ENCODE results near the gene DNAJC6. TPM values are rescaled to one million over a fixed set of nuclear protein-coding genes. Genes with fewer than 3 reads are reported as not detected.

Gene DNAJC6
- total and polyA plus RNA-seq, 12 donors: 0.88 to 10.5 (median 5.2) TPM

DNA sequence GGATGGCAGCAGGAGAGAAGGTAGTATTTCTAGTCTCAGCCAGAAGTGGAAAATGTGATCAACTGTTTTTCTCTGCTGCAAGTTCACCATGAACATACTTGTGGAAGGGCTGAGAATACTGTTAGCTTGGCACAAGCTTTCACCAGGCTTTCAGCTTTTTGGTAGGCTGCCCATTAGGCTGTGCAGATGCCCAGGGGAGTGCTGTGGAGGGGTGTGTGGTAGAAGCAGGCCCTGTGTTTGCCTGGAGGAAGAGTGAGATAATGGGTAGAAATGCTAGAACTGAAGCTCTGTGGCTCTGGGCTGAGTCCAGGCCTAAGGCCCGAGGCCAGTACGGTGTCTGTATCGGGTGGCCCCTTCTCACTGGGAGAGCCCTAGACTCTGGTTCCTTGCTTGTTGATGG lies 9.8 kb downstream of the DNAJC6 start:
- H3K27me3 ChIP-seq: no peaks in the 10 kb centered on the region
- peak in 1 of 2 donors; percentile 15 for DNase-seq
- H3K36me3 ChIP-seq: no peaks in the 10 kb centered on the region
- peaks cover 0 to 10% (median 0%) of the 10 kb centered on the region in 11 donors for H3K9me3 ChIP-seq
- 56 to 76% methylated on average over 3 of the region's 3 CpGs for WGBS, 2 donors
- intact Hi-C loops (cut with DNase I): no loop called here
- ATAC-seq: peak in 6 of 8 donors; percentile 61 to 88 (median 76)
- H3K27ac ChIP-seq: no peak overlapping the region
- H3K4me3 ChIP-seq: no peak overlapping the region
- peaks cover 0 to 5% (median 0%) of the 10 kb centered on the region in 9 donors for H3K4me1 ChIP-seq
- TF ChIP-seq, protein P1, sequence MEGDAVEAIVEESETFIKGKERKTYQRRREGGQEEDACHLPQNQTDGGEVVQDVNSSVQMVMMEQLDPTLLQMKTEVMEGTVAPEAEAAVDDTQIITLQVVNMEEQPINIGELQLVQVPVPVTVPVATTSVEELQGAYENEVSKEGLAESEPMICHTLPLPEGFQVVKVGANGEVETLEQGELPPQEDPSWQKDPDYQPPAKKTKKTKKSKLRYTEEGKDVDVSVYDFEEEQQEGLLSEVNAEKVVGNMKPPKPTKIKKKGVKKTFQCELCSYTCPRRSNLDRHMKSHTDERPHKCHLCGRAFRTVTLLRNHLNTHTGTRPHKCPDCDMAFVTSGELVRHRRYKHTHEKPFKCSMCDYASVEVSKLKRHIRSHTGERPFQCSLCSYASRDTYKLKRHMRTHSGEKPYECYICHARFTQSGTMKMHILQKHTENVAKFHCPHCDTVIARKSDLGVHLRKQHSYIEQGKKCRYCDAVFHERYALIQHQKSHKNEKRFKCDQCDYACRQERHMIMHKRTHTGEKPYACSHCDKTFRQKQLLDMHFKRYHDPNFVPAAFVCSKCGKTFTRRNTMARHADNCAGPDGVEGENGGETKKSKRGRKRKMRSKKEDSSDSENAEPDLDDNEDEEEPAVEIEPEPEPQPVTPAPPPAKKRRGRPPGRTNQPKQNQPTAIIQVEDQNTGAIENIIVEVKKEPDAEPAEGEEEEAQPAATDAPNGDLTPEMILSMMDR (IDR thresholded peaks at IDR 0.05): no peak

DNA sequence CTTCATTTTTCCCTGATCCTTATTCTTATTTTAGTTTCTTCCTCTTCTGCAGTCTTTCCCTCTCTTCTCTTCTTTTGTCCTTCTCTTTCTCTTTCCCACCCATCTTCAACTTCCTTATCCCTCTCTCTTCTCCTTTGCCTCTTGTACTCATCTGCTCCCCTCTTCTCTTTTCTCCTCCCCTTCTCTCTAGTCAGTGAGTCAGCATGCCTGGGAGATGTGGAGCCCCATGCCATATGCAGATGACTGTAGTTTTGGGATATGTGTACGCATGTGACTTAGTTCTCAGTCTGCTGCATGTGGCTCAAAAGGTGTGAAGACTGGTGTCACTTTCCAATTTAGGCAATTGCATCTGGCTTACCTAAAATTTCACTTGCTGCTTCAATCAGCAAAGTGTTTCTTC lies 10.4 kb downstream of the DNAJC6 start:
- DNase-seq (no peak), ATAC-seq (no peak)
- H3K9me3 ChIP-seq: peaks cover 0 to 10% (median 0%) of the 10 kb centered on the region in 11 donors
- no peak overlapping the region for H3K4me3 ChIP-seq
- no peaks in the 10 kb centered on the region for H3K27me3 ChIP-seq
- H3K36me3 ChIP-seq: no peaks in the 10 kb centered on the region
- peaks cover 0 to 5% (median 0%) of the 10 kb centered on the region in 9 donors for H3K4me1 ChIP-seq
- 96 to 100% methylated on average over 1 of the region's 1 CpG for WGBS, 2 donors
- intact Hi-C loops (cut with DNase I): no loop called here
- TF ChIP-seq, protein P1 (IDR thresholded peaks at IDR 0.05): no peak
- no peak overlapping the region for H3K27ac ChIP-seq

DNA sequence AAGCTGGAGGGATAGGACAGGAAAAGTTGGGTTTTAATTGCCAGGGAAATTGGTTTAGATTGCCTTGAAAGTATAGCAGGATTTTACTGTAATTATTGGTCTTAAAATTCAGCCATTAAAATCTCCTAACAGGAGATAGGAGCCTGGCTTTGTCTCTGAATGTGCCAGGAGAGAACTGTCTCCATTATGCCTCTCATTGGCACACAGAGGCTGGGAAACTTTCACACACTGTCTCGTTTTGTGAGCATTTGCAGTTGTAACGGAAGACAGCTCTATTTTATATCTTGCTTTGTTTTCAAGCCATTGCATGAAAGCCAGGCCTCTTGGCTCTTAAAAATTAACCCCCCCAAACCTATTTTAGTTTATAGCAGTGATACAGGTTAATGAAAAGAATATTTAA lies 12.5 kb downstream of the DNAJC6 start:
- ATAC-seq: no peak
- WGBS, 2 donors: 15 to 20% methylated on average over 2 of the region's 2 CpGs
- TF ChIP-seq, protein P1 (IDR thresholded peaks at IDR 0.05): no peak
- Histone ChIP-seq H3K4me1 (peaks cover 0 to 5% (median 0%) of the 10 kb centered on the region in 9 donors), H3K27me3 (no peaks in the 10 kb centered on the region), H3K36me3 (no peaks in the 10 kb centered on the region), H3K4me3 (no peak overlapping the region), H3K9me3 (peaks cover 0 to 10% (median 0%) of the 10 kb centered on the region in 11 donors), H3K27ac (no peak overlapping the region)
- intact Hi-C loops (cut with DNase I): no loop called here
- DNase-seq: no peak

DNA sequence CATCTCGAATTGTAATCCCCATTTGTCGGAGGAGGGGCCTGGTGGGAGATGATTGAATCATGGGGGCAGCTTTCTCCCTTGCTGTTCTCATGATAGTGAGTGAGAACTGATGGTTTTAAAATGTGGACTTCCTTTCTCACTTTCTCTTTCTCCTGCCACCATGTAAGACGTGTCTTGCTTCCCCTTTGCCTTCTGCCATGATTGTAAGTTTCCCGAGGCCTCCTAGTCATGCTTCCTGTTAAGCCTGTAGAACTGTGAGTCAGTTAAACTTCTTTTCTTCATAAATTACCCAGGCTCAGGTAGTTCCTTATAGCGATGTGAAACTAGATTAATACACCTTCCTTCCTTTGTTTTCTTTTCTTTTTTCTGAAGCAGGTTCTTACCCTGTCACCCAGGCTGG lies 13.9 kb downstream of the DNAJC6 start:
- intact Hi-C loops (cut with DNase I): no loop called here
- Histone ChIP-seq H3K27me3 (no peaks in the 10 kb centered on the region), H3K36me3 (no peaks in the 10 kb centered on the region), H3K4me3 (no peak overlapping the region), H3K9me3 (peaks cover 0 to 10% (median 0%) of the 10 kb centered on the region in 11 donors), H3K27ac (no peak overlapping the region), H3K4me1 (peaks cover 0 to 5% (median 0%) of the 10 kb centered on the region in 9 donors)
- WGBS, 2 donors: 73 to 85% methylated on average over 5 of the region's 5 CpGs
- TF ChIP-seq, protein P1 (IDR thresholded peaks at IDR 0.05): no peak
- ATAC-seq (no peak), DNase-seq (no peak)

All from heart right ventricle (tissue), 16 donors.